Esophagus muscularis mucosa (tissue), 4 donors: ENCODE results near the gene WNT1. TPM values are rescaled to one million over a fixed set of nuclear protein-coding genes. Genes with fewer than 3 reads are reported as not detected.
A peak's percentile ranks its signal among the peaks of the same experiment; 100 is the strongest.

Source experiments
- DNase-seq: peaks from one replicate; pipeline ENCODE4 v3.0.0-alpha.2; 2017; ENCODE audit errors: extremely low spot score
- H3K27ac ChIP-seq, 4 donors: fragments of 200-600 bp; sonication (generic); replicated peaks in 1 of 4; 1 replicate in 3 of 4; 2 replicates in 1 of 4; pipeline ENCODE4 v1.5.1; 2016 to 2019; ENCODE audit warnings: mild to moderate bottlenecking in 1 of 4
- H3K27me3 ChIP-seq, 4 donors: fragments of 200-600 bp; sonication (generic); one replicate each; pipeline versions ENCODE4 v1.5.1 to v1.6.0; 2016 to 2019
- H3K36me3 ChIP-seq, 4 donors: fragments of 200-600 bp; sonication (generic); one replicate each; pipeline ENCODE4 v1.5.1; 2016 to 2019
- H3K4me1 ChIP-seq, 4 donors: fragments of 200-600 bp; sonication (generic); one replicate each; pipeline ENCODE4 v1.5.1; 2016 to 2019
- H3K4me3 ChIP-seq, 4 donors: fragments of 200-600 bp; sonication (generic); 1 replicate in 2 of 4; 2 replicates in 2 of 4; pipeline ENCODE4 v1.5.1; 2016 to 2019; ENCODE audit warnings: mild to moderate bottlenecking in 4 of 4, moderate library complexity in 1 of 4
- H3K9me3 ChIP-seq, 4 donors: fragments of 200-600 bp; sonication (generic); 1 replicate in 3 of 4; 2 replicates in 1 of 4; pipeline ENCODE4 v1.5.1; 2016 to 2019
- EP300 ChIP-seq: sonication (generic); formaldehyde crosslinking; IDR thresholded peaks from one replicate; pipeline ENCODE4 v1.6.1; 2017; ENCODE audit warnings: antibody characterized with exemption
- POLR2A ChIP-seq: fragments of 450-650 bp; IDR thresholded peaks from one replicate; pipeline ENCODE4 v1.6.1; 2017; ENCODE audit warnings: antibody characterized with exemption, moderate library complexity, mild to moderate bottlenecking, low read depth
- POLR2AphosphoS5 ChIP-seq, 2 donors: sonication (generic); formaldehyde crosslinking; IDR thresholded peaks; one replicate each; pipeline ENCODE4 v1.6.1; 2017; ENCODE audit warnings: antibody characterized with exemption in 2 of 2
- whole genome bisulfite sequencing: methylation state at CpG from one replicate; pipeline ENCODE4 v1.1.5; 2018; 5-methylcytosine and 5-hydroxymethylcytosine counted together
- intact Hi-C: fragments of 100-400 bp; cut with DNase I; formaldehyde crosslinking; loops from one replicate; pipeline ENCODE4 v1.15.1; 2023
- total RNA-seq, 4 donors: library from RNA; depleted of rRNA; stranded (reverse); fragments of >200 nt; gene quantifications; one replicate each; pipeline versions ENCODE4 v1.1.0 to v1.2.1, GENCODE V29; 2016
- TF ChIP-seq, protein P1 (sequence below), 3 experiments: fragments of 200-600 bp in 2 of 3; fragments of 450-650 bp in 1 of 3; sonication (generic) in 2 of 3; IDR thresholded peaks; one replicate each; pipeline ENCODE4 v1.5.1; 2017 to 2019; ENCODE audit warnings: antibody characterized with exemption in 3 of 3, mild to moderate bottlenecking in 2 of 3, moderate library complexity in 1 of 3

The WNT1 gene
- total RNA-seq, 4 donors from 2014 or later, result not detected

DNA sequence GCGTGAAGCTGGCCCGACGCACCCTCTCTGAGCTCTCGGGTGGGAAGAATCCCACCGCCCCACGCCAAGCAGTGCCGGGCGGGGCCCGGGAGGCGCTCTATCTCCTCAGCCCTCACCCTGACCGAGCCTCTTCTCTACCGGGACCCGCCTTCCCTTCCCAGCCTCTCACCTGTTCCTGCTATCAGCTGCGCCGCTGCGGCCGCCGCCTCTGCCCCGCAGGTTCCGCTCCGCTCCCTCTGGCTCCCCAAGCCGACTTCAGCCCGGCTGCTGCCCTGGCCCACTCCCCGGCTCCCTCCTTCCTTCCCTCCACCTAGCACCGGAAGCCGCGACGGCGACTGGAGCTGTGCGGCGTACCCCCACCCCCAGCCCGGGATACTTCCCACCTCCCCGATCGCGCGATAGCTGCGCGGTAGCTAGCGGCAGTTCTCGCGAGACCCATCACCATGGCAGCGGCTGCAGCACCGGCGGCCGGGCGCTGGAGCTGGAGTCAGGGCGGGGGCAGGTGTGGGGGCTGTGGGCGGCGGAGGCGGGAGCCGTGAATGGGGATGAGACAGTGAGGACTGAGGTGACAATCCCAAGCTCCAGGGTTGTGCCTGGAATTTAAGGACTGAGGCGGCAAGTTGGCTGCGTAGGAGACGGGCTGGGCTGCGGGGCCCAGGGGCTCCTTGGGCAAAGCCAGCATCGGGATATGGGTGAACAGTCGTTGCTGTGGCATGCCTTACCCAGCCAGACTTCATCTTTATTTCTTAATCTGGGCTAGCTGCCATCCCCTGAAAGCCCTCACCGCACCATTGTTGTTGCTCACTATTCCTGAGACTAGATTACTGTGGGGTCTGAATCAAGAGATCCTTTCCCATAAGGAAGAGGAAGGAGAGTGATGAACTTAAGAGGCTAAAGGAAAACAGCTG, 20.7 kb upstream of the WNT1 start, which contains the start of gene ARF3:
Gene ARF3, minus strand, starts transcription at position 347 of the 908 bp plus-strand sequence. CDS start 16,392 bp downstream, outside the sequence.
- H3K36me3 ChIP-seq, result peaks cover 0 to 7% (median 7%) of the 10 kb centered on the region in 4 donors
- H3K4me3 ChIP-seq, result peak within 1 kb of the TSS; percentile 87 to 98 (median 96)
- H3K27me3 ChIP-seq, result peaks cover 0 to 13% (median 0%) of the 10 kb centered on the region in 4 donors
- peak within 1 kb of the TSS; percentile 81 to 94 (median 89) for H3K27ac ChIP-seq
- DNase-seq, result peak; percentile 97
- intact Hi-C loops, result no loop called here
- TF ChIP-seq POLR2AphosphoS5 (IDR thresholded peaks at IDR 0.05) (peak; percentile 71 to 88), EP300 (no peak)
- H3K4me1 ChIP-seq, result peaks cover 21 to 34% (median 31%) of the 10 kb centered on the region in 4 donors
- WGBS, result under 1% methylated on average over 37 of the region's 58 CpGs
- H3K9me3 ChIP-seq, result no peaks in the 10 kb centered on the region

- Histone ChIP-seq H3K4me3 (peak overlapping the region; percentile 87 to 98 (median 96)), H3K9me3 (no peaks in the 10 kb centered on the region), H3K27ac (peak overlapping the region in 3 of 4 donors; percentile 89 to 94 (median 89)), H3K4me1 (peaks cover 21 to 34% (median 31%) of the 10 kb centered on the region in 4 donors), H3K27me3 (peaks cover 0 to 15% (median 0%) of the 10 kb centered on the region in 4 donors), H3K36me3 (peaks cover 0 to 2% (median 1%) of the 10 kb centered on the region in 4 donors)
- DNase-seq, result no peak
- TF ChIP-seq, protein P1, sequence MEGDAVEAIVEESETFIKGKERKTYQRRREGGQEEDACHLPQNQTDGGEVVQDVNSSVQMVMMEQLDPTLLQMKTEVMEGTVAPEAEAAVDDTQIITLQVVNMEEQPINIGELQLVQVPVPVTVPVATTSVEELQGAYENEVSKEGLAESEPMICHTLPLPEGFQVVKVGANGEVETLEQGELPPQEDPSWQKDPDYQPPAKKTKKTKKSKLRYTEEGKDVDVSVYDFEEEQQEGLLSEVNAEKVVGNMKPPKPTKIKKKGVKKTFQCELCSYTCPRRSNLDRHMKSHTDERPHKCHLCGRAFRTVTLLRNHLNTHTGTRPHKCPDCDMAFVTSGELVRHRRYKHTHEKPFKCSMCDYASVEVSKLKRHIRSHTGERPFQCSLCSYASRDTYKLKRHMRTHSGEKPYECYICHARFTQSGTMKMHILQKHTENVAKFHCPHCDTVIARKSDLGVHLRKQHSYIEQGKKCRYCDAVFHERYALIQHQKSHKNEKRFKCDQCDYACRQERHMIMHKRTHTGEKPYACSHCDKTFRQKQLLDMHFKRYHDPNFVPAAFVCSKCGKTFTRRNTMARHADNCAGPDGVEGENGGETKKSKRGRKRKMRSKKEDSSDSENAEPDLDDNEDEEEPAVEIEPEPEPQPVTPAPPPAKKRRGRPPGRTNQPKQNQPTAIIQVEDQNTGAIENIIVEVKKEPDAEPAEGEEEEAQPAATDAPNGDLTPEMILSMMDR (IDR thresholded peaks at IDR 0.05), result no peak
- no peak for TF ChIP-seq EP300
- no peak for TF ChIP-seq POLR2AphosphoS5 (IDR thresholded peaks at IDR 0.05)
- TF ChIP-seq POLR2A, result no peak
- intact Hi-C loops, result no loop called here
- 21% methylated on average over 3 of the region's 3 CpGs for WGBS
Observed at GRCh38 chr12:48958049-48958388, 20.1 kb upstream of the WNT1 start.

- DNase-seq, result no peak
- H3K36me3 ChIP-seq, result no peaks in the 10 kb centered on the region
- intact Hi-C loops, result no loop called here
- H3K4me3 ChIP-seq, result no peak overlapping the region
- TF ChIP-seq, protein P1 (IDR thresholded peaks at IDR 0.05), result no peak
- TF ChIP-seq POLR2AphosphoS5 (IDR thresholded peaks at IDR 0.05) (no peak), EP300 (no peak), POLR2A (no peak)
- no peak overlapping the region for H3K27ac ChIP-seq
- peaks cover 0 to 15% (median 0%) of the 10 kb centered on the region in 4 donors for H3K27me3 ChIP-seq
- H3K9me3 ChIP-seq, result no peaks in the 10 kb centered on the region
- 59% methylated on average over 3 of the region's 3 CpGs for WGBS
- H3K4me1 ChIP-seq, result peaks cover 9 to 15% (median 14%) of the 10 kb centered on the region in 4 donors
Observed at GRCh38 chr12:48960834-48961233, 17.3 kb upstream of the WNT1 start.

GRCh38 chr12:48961331-48961730, 16.8 kb upstream of the WNT1 start:
- 38% methylated on average over 4 of the region's 4 CpGs for WGBS
- DNase-seq, result no peak
- H3K4me3 ChIP-seq, result no peak overlapping the region
- peaks cover 4 to 10% (median 10%) of the 10 kb centered on the region in 4 donors for H3K4me1 ChIP-seq
- intact Hi-C loops, result no loop called here
- H3K27ac ChIP-seq, result no peak overlapping the region
- TF ChIP-seq, protein P1 (IDR thresholded peaks at IDR 0.05), result no peak
- TF ChIP-seq POLR2AphosphoS5 (IDR thresholded peaks at IDR 0.05) (no peak), POLR2A (no peak), EP300 (no peak)
- no peaks in the 10 kb centered on the region for H3K36me3 ChIP-seq
- peaks cover 0 to 20% (median 0%) of the 10 kb centered on the region in 4 donors for H3K27me3 ChIP-seq
- no peaks in the 10 kb centered on the region for H3K9me3 ChIP-seq

GRCh38 chr12:48961801-48962200, 16.3 kb upstream of the WNT1 start:
- no peaks in the 10 kb centered on the region for H3K36me3 ChIP-seq
- no peak overlapping the region for H3K27ac ChIP-seq
- peaks cover 4 to 9% (median 7%) of the 10 kb centered on the region in 4 donors for H3K4me1 ChIP-seq
- no peak for DNase-seq
- TF ChIP-seq POLR2AphosphoS5 (IDR thresholded peaks at IDR 0.05) (no peak), EP300 (no peak), POLR2A (no peak)
- TF ChIP-seq, protein P1 (IDR thresholded peaks at IDR 0.05), result no peak
- intact Hi-C loops, result no loop called here
- H3K9me3 ChIP-seq, result no peaks in the 10 kb centered on the region
- H3K27me3 ChIP-seq, result peaks cover 0 to 23% (median 0%) of the 10 kb centered on the region in 4 donors
- no peak overlapping the region for H3K4me3 ChIP-seq
